T-helper 9 cell (primary cell): ENCODE measurements around the gene ARSG.
A peak's percentile ranks its signal among the peaks of the same experiment; 100 is the strongest.
"Not testable (repeated sequence)": the region's sequence is repeated elsewhere in the genome, so short reads cannot be mapped to it uniquely, and the experiment has no call there.

Experiments
- DNase-seq: peaks from one replicate; pipeline ENCODE4 v3.0.0-alpha.2; 2020
- total RNA-seq, 2 donors: gene quantifications; one replicate each; lab custom pipeline; 2026; lab: John Stamatoyannopoulos, UW

ARSG gene
- 8.1 to 16.2 reads per million in 2 donors for total RNA-seq

GRCh38 chr17:68290955-68291835, at the start of gene ARSG, which contains the start of gene SLC16A6:
TSS of gene ARSG (plus strand) at chr17:68291495. CDS start at chr17:68307494, 15,999 bp downstream.
TSS of gene SLC16A6 (minus strand) at chr17:68291127. CDS start at chr17:68278320, 12,807 bp downstream.
- peak; percentile 72 for DNase-seq

GRCh38 chr17:68246271-68247028, 44.8 kb upstream of the ARSG start:
- DNase-seq = no peak

- peak; percentile 97 for DNase-seq
Observed at GRCh38 chr17:68247445-68248198, 43.7 kb upstream of the ARSG start, which contains the start of gene AMZ2. TSS of gene AMZ2 (plus strand) at chr17:68248043. CDS start at chr17:68250188, 2,145 bp downstream.

- no peak for DNase-seq
Observed at GRCh38 chr17:68248199-68248825, 43.0 kb upstream of the ARSG start.

- no peak for DNase-seq
Observed at GRCh38 chr17:68248891-68249290, 42.4 kb upstream of the ARSG start.

GRCh38 chr17:68249354-68249765, 41.9 kb upstream of the ARSG start:
- no peak for DNase-seq

GRCh38 chr17:68253426-68253825, 37.9 kb upstream of the ARSG start:
- not testable (repeated sequence) for DNase-seq

- DNase-seq = no peak
Observed at GRCh38 chr17:68255151-68255550, 36.1 kb upstream of the ARSG start.

GRCh38 chr17:68255731-68256538, 35.4 kb upstream of the ARSG start:
- DNase-seq = no peak

GRCh38 chr17:68256701-68257100, 34.6 kb upstream of the ARSG start:
- not testable (repeated sequence) for DNase-seq

GRCh38 chr17:68257934-68258333, 33.4 kb upstream of the ARSG start:
- DNase-seq = no peak

GRCh38 chr17:68258890-68259647, 32.2 kb upstream of the ARSG start:
- DNase-seq = peak; percentile 76

GRCh38 chr17:68259648-68259951, 31.7 kb upstream of the ARSG start:
- DNase-seq = not testable (repeated sequence)

- no peak for DNase-seq
Observed at GRCh38 chr17:68260051-68260762, 31.1 kb upstream of the ARSG start.

- not testable (repeated sequence) for DNase-seq
Observed at GRCh38 chr17:68262467-68262866, 28.8 kb upstream of the ARSG start.

- DNase-seq = not testable (repeated sequence)
Observed at GRCh38 chr17:68263101-68263681, 28.1 kb upstream of the ARSG start.

- not testable (repeated sequence) for DNase-seq
Observed at GRCh38 chr17:68265833-68266232, 25.5 kb upstream of the ARSG start.

- no peak for DNase-seq
Observed at GRCh38 chr17:68273722-68274121, 17.6 kb upstream of the ARSG start.

- not testable (repeated sequence) for DNase-seq
Observed at GRCh38 chr17:68276339-68276738, 15.0 kb upstream of the ARSG start.

GRCh38 chr17:68277807-68278206, 13.5 kb upstream of the ARSG start:
- no peak for DNase-seq
